GM23338 (cell line): ENCODE results near the gene MVB12B. TPM values are rescaled to one million over a fixed set of nuclear protein-coding genes. Genes with fewer than 3 reads are reported as not detected.
"Not testable (repeated sequence)": the region's sequence is repeated elsewhere in the genome, so short reads cannot be mapped to it uniquely, and the experiment has no call there.

ENCODE experiments used
- ATAC-seq: fragments of 200-7000 bp; cut with Tn5 transposase; 3 replicates; pipeline ENCODE4 v1.9.1; 2020
- DNase-seq: peaks from one replicate; pipeline ENCODE4 v3.0.0-alpha.2; 2015; ENCODE audit warnings: low spot score
- H2AFZ ChIP-seq: fragments of 200-600 bp; sonication (generic); 2 replicates; pipeline ENCODE4 v1.8.0; 2016; ENCODE audit warnings: antibody characterized with exemption, mild to moderate bottlenecking, moderate library complexity
- H3F3A ChIP-seq: fragments of 200-600 bp; sonication (generic); replicated peaks from 2 replicates; pipeline ENCODE4 v1.8.0; 2017; ENCODE audit warnings: antibody characterized with exemption, mixed run types, low read depth
- H3K27ac ChIP-seq: fragments of 200-600 bp; sonication (generic); 2 replicates; pipeline ENCODE4 v1.6.1; 2016; ENCODE audit warnings: low read depth
- H3K27me3 ChIP-seq: fragments of 200-600 bp; sonication (generic); 2 replicates; pipeline ENCODE4 v1.8.0; 2016; ENCODE audit warnings: mild to moderate bottlenecking, mixed run types, moderate library complexity; ENCODE audit not compliant: insufficient read depth
- H3K36me3 ChIP-seq: fragments of 200-600 bp; sonication (generic); 2 replicates; pipeline ENCODE4 v1.8.0; 2016; ENCODE audit warnings: mild to moderate bottlenecking; ENCODE audit not compliant: insufficient read depth
- H3K4me1 ChIP-seq: fragments of 200-600 bp; sonication (generic); 2 replicates; pipeline ENCODE4 v1.8.0; 2016; ENCODE audit warnings: mild to moderate bottlenecking, moderate library complexity; ENCODE audit not compliant: insufficient read depth
- H3K4me2 ChIP-seq: fragments of 200-600 bp; sonication (generic); 2 replicates; pipeline ENCODE4 v1.7.1; 2017; ENCODE audit warnings: mixed run types
- H3K4me3 ChIP-seq: fragments of 200-600 bp; sonication (generic); 2 replicates; pipeline ENCODE4 v1.6.1; 2016; ENCODE audit warnings: mixed run types
- H3K79me2 ChIP-seq: fragments of 200-600 bp; sonication (generic); replicated peaks from 2 replicates; pipeline ENCODE4 v1.8.0; 2017; ENCODE audit warnings: mild to moderate bottlenecking; ENCODE audit not compliant: insufficient read depth
- H3K9me2 ChIP-seq: fragments of 200-600 bp; sonication (generic); 2 replicates; pipeline ENCODE4 v1.8.0; 2017; ENCODE audit not compliant: insufficient read depth
- H4K20me1 ChIP-seq: fragments of 200-600 bp; sonication (generic); replicated peaks from 2 replicates; pipeline ENCODE4 v1.8.0; 2017; ENCODE audit warnings: mild to moderate bottlenecking; ENCODE audit not compliant: insufficient read depth
- H3K27ac Mint-ChIP-seq: 2 replicates; pipeline ENCODE4 v1.8.0; 2020; ENCODE audit warnings: inconsistent platforms, mild to moderate bottlenecking, moderate library complexity, mixed read lengths
- H3K27me3 Mint-ChIP-seq: 3 replicates; pipeline ENCODE4 v1.8.0; 2022; ENCODE audit warnings: low read depth, mild to moderate bottlenecking, moderate library complexity, mixed read lengths, inconsistent platforms; ENCODE audit not compliant: insufficient read depth, poor library complexity
- H3K36me3 Mint-ChIP-seq: 3 replicates; pipeline ENCODE4 v1.8.0; 2021; ENCODE audit warnings: low read depth, mild to moderate bottlenecking, inconsistent platforms, moderate library complexity, mixed read lengths
- H3K4me1 Mint-ChIP-seq: 3 replicates; pipeline ENCODE4 v1.8.0; 2020; ENCODE audit warnings: mild to moderate bottlenecking, inconsistent platforms, mixed read lengths
- H3K4me3 Mint-ChIP-seq: 3 replicates; pipeline ENCODE4 v1.8.0; 2021; ENCODE audit warnings: moderate library complexity, mild to moderate bottlenecking, inconsistent platforms, mixed read lengths
- H3K9me3 Mint-ChIP-seq: 3 replicates; pipeline ENCODE4 v1.8.0; 2020; ENCODE audit warnings: moderate library complexity, mild to moderate bottlenecking, inconsistent platforms, mixed read lengths
- CREB1 ChIP-seq: fragments of 250-450 bp; sonication (Bioruptor Pico); IDR thresholded peaks from 2 replicates; pipeline ENCODE4 v1.5.0; 2020; ENCODE audit warnings: low read depth, mild to moderate bottlenecking, moderate library complexity
- ETS1 ChIP-seq: IDR thresholded peaks from 2 replicates; pipeline ENCODE4 v1.6.1; 2016; ENCODE audit warnings: antibody characterized with exemption
- EZH2phosphoT487 ChIP-seq: fragments of 200-600 bp; sonication (generic); IDR thresholded peaks from one replicate; pipeline ENCODE4 v1.8.1; 2018; ENCODE audit warnings: antibody characterized with exemption; ENCODE audit not compliant: unreplicated experiment
- JUNB ChIP-seq: IDR thresholded peaks from one replicate; pipeline ENCODE4 v1.6.1; 2016; ENCODE audit warnings: antibody characterized with exemption; ENCODE audit not compliant: unreplicated experiment
- NANOG ChIP-seq: IDR thresholded peaks from 2 replicates; pipeline ENCODE4 v1.6.1; 2016; ENCODE audit warnings: antibody characterized with exemption, borderline replicate concordance
- POLR2AphosphoS5 ChIP-seq: IDR thresholded peaks from 2 replicates; pipeline ENCODE4 v1.6.1; 2016; ENCODE audit warnings: antibody characterized with exemption, low read depth
- STAT1 ChIP-seq: IDR thresholded peaks from one replicate; pipeline ENCODE4 v1.6.1; 2016; ENCODE audit warnings: antibody characterized with exemption; ENCODE audit not compliant: unreplicated experiment
- ZNF114 ChIP-seq: fragments of 250-450 bp; sonication (Bioruptor Pico); IDR thresholded peaks from 2 replicates; pipeline ENCODE4 v1.5.0; 2020; ENCODE audit warnings: mild to moderate bottlenecking, moderate library complexity
- ZNF331 ChIP-seq: fragments of 250-450 bp; sonication (Bioruptor Pico); IDR thresholded peaks from 2 replicates; pipeline ENCODE4 v1.5.0; 2020; ENCODE audit warnings: low read depth, mild to moderate bottlenecking, moderate library complexity
- polyA plus RNA-seq: library from polyadenylated mRNA; unstranded; fragments of >200 nt; fragmentation: Nextera tagmentation; extraction: Ambion mirVana; gene quantifications from 2 replicates; pipeline ENCODE4 v1.2.1, GENCODE V29; 2016
- total RNA-seq: library from RNA; depleted of rRNA; stranded (reverse); fragments of >200 nt; shearing (Covaris generic); gene quantifications from 2 replicates; pipeline ENCODE4 v1.2.3, GENCODE V29; 2014
- TF ChIP-seq, protein P1 (sequence below): IDR thresholded peaks from one replicate; pipeline ENCODE4 v1.6.1; 2018; ENCODE audit warnings: antibody characterized with exemption; ENCODE audit not compliant: unreplicated experiment
- TF ChIP-seq, protein P2 (sequence below), 2 experiments: fragments of 200-600 bp in 1 of 2; sonication (generic) in 1 of 2; conservative IDR thresholded peaks; 2 replicates each; pipeline versions ENCODE4 v1.5.1 to v1.6.1; 2016 to 2017; ENCODE audit warnings: antibody characterized with exemption in 2 of 2, low read depth in 2 of 2, mild to moderate bottlenecking in 2 of 2, moderate library complexity in 1 of 2

MVB12B gene
- total and polyA plus RNA-seq, 2 experiments from 2014 or later: 1.9 to 6.6 TPM

DNA sequence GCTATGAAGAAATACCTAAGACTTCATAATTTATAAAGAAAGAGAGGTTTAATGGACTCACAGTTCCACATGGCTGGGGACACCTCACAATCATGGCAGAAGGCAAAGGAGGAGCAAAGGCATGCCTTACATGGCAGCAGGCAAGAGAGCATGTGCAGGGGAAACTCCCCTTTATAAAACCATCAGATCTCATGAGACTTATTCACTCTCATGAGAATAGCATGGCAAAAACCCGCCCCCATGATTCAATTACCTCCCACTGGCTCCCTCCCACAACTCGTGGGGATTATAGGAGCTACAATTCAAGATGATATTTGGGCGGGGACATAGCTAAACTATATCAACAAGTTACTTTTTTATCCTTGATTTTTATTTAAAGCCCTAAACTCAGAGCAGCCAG lies 150.8 kb downstream of the MVB12B start:
- not testable (repeated sequence) for H3K27me3 ChIP-seq, H3K36me3 ChIP-seq, H3K9me3 Mint-ChIP-seq

GRCh38 chr9:126478216-126478981 lies 151.8 kb downstream of the MVB12B start:
- H3K36me3 ChIP-seq: no peaks in the 10 kb centered on the region
- Mint-ChIP-seq H3K4me1 (peaks cover 15% of the 10 kb centered on the region), H3K9me3 (no peaks in the 10 kb centered on the region; the same call in 2 of the 3 replicates), H3K27me3 (peaks cover 14% of the 10 kb centered on the region), H3K27ac (peak overlapping the region; percentile 46; the same call in 1 of the 2 replicates), H3K36me3 (no peaks in the 10 kb centered on the region), H3K4me3 (no peak overlapping the region)
- ATAC-seq (no peak), DNase-seq (no peak)
- H3K4me2 ChIP-seq: no peak overlapping the region
- H3F3A ChIP-seq: no peaks in the 10 kb centered on the region
- H3K4me3 ChIP-seq: no peak overlapping the region
- H2AFZ ChIP-seq: no peak overlapping the region
- H4K20me1 ChIP-seq: no peaks in the 10 kb centered on the region
- no peaks in the 10 kb centered on the region for H3K27me3 ChIP-seq
- no peaks in the 10 kb centered on the region for H3K4me1 ChIP-seq
- no peak overlapping the region for H3K27ac ChIP-seq
- no peaks in the 10 kb centered on the region for H3K79me2 ChIP-seq
- H3K9me2 ChIP-seq: no peaks in the 10 kb centered on the region
- TF ChIP-seq, protein P1, sequence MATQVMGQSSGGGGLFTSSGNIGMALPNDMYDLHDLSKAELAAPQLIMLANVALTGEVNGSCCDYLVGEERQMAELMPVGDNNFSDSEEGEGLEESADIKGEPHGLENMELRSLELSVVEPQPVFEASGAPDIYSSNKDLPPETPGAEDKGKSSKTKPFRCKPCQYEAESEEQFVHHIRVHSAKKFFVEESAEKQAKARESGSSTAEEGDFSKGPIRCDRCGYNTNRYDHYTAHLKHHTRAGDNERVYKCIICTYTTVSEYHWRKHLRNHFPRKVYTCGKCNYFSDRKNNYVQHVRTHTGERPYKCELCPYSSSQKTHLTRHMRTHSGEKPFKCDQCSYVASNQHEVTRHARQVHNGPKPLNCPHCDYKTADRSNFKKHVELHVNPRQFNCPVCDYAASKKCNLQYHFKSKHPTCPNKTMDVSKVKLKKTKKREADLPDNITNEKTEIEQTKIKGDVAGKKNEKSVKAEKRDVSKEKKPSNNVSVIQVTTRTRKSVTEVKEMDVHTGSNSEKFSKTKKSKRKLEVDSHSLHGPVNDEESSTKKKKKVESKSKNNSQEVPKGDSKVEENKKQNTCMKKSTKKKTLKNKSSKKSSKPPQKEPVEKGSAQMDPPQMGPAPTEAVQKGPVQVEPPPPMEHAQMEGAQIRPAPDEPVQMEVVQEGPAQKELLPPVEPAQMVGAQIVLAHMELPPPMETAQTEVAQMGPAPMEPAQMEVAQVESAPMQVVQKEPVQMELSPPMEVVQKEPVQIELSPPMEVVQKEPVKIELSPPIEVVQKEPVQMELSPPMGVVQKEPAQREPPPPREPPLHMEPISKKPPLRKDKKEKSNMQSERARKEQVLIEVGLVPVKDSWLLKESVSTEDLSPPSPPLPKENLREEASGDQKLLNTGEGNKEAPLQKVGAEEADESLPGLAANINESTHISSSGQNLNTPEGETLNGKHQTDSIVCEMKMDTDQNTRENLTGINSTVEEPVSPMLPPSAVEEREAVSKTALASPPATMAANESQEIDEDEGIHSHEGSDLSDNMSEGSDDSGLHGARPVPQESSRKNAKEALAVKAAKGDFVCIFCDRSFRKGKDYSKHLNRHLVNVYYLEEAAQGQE: no peak
- no peak for TF ChIP-seq ZNF331
- TF ChIP-seq EZH2phosphoT487: no peak
- no peak for TF ChIP-seq POLR2AphosphoS5
- TF ChIP-seq, protein P2, sequence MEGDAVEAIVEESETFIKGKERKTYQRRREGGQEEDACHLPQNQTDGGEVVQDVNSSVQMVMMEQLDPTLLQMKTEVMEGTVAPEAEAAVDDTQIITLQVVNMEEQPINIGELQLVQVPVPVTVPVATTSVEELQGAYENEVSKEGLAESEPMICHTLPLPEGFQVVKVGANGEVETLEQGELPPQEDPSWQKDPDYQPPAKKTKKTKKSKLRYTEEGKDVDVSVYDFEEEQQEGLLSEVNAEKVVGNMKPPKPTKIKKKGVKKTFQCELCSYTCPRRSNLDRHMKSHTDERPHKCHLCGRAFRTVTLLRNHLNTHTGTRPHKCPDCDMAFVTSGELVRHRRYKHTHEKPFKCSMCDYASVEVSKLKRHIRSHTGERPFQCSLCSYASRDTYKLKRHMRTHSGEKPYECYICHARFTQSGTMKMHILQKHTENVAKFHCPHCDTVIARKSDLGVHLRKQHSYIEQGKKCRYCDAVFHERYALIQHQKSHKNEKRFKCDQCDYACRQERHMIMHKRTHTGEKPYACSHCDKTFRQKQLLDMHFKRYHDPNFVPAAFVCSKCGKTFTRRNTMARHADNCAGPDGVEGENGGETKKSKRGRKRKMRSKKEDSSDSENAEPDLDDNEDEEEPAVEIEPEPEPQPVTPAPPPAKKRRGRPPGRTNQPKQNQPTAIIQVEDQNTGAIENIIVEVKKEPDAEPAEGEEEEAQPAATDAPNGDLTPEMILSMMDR (conservative IDR thresholded peaks at IDR 0.05; ENCODE audit: low read depth in 2 of 2): no peak
- no peak for TF ChIP-seq ETS1
- no peak for TF ChIP-seq NANOG
- no peak for TF ChIP-seq JUNB
- TF ChIP-seq CREB1 (CRISPR knock-in tag): no peak
- TF ChIP-seq STAT1: no peak
- no peak for TF ChIP-seq ZNF114 (CRISPR knock-in tag)

More for the DNA sequence above, 150.8 kb downstream of the MVB12B start:
- H3K36me3 Mint-ChIP-seq, H3K4me3 ChIP-seq, H3K27ac Mint-ChIP-seq, ATAC-seq, H3K9me2 ChIP-seq, H3K4me1 ChIP-seq, H2AFZ ChIP-seq, H3K27ac ChIP-seq, H4K20me1 ChIP-seq, H3K4me2 ChIP-seq, H3K79me2 ChIP-seq, DNase-seq, H3F3A ChIP-seq, H3K4me3 Mint-ChIP-seq: not testable (repeated sequence)
- H3K4me1 Mint-ChIP-seq: peaks cover 14% of the 10 kb centered on the region
- peaks cover 12% of the 10 kb centered on the region for H3K27me3 Mint-ChIP-seq
